Smooth muscle cell (in vitro differentiated cells): Measurements from ENCODE around the gene LPAR3. TPM values are rescaled to one million over a fixed set of nuclear protein-coding genes. Genes with fewer than 3 reads are reported as not detected.

Experiments
- DNase-seq: peaks from one replicate; lab custom pipeline; 2025; ENCODE audit not compliant: unreplicated experiment; lab: John Stamatoyannopoulos, UW
- H2AFZ ChIP-seq: fragments of 200-600 bp; sonication (generic); 2 replicates; pipeline ENCODE4 v1.6.0; 2016; ENCODE audit warnings: antibody characterized with exemption, low read depth, mild to moderate bottlenecking
- H3F3A ChIP-seq: fragments of 200-600 bp; sonication (generic); 2 replicates; pipeline ENCODE4 v1.6.0; 2017; ENCODE audit warnings: antibody characterized with exemption, low read depth
- H3K27ac ChIP-seq: fragments of 200-600 bp; sonication (generic); 2 replicates; pipeline ENCODE4 v1.5.1; 2016; ENCODE audit warnings: low read depth, mild to moderate bottlenecking
- H3K27me3 ChIP-seq: fragments of 200-600 bp; sonication (generic); 2 replicates; pipeline ENCODE4 v1.6.1; 2016; ENCODE audit warnings: low read depth, mild to moderate bottlenecking
- H3K36me3 ChIP-seq: fragments of 200-600 bp; sonication (generic); 2 replicates; pipeline ENCODE4 v1.5.1; 2016; ENCODE audit warnings: low read depth
- H3K4me1 ChIP-seq: fragments of 200-600 bp; sonication (generic); 2 replicates; pipeline ENCODE4 v1.5.1; 2016; ENCODE audit warnings: low read depth
- H3K4me2 ChIP-seq: fragments of 200-600 bp; sonication (generic); 2 replicates; pipeline ENCODE4 v1.6.0; 2016; ENCODE audit warnings: mild to moderate bottlenecking
- H3K4me3 ChIP-seq: fragments of 200-600 bp; sonication (generic); 2 replicates; pipeline ENCODE4 v1.5.1; 2016; ENCODE audit warnings: mild to moderate bottlenecking
- H3K79me2 ChIP-seq: fragments of 200-600 bp; sonication (generic); 2 replicates; pipeline ENCODE4 v1.6.0; 2016; ENCODE audit warnings: low read depth, mild to moderate bottlenecking
- H3K9ac ChIP-seq: fragments of 200-600 bp; sonication (generic); 2 replicates; pipeline ENCODE4 v1.6.0; 2016; ENCODE audit warnings: low read depth
- H3K9me3 ChIP-seq: fragments of 200-600 bp; sonication (generic); replicated peaks from 2 replicates; pipeline ENCODE4 v1.5.1; 2016; ENCODE audit warnings: low read depth
- H4K20me1 ChIP-seq: fragments of 200-600 bp; sonication (generic); 2 replicates; pipeline ENCODE4 v1.6.0; 2016; ENCODE audit warnings: low read depth
- CTCF ChIP-seq: fragments of 200-600 bp; sonication (generic); IDR thresholded peaks from 2 replicates; pipeline ENCODE4 v1.5.1; 2017; ENCODE audit warnings: borderline replicate concordance, mild to moderate bottlenecking, antibody characterized with exemption; ENCODE audit not compliant: insufficient read depth, poor library complexity, severe bottlenecking
- WGBS: methylation state at CpG from one replicate; pipeline ENCODE4 v1.1.7; 2016; ENCODE audit warnings: low lambda C conversion rate; 5-methylcytosine and 5-hydroxymethylcytosine counted together
- polyA plus RNA-seq: library from polyadenylated mRNA; unstranded; fragments of >200 nt; fragmentation: Nextera tagmentation; extraction: Ambion mirVana; gene quantifications from 2 replicates; pipeline ENCODE4 v1.2.1, GENCODE V29; 2016
- total RNA-seq: library from RNA; depleted of rRNA; stranded (reverse); fragments of >200 nt; gene quantifications from 2 replicates; pipeline ENCODE4 v1.2.3, GENCODE V29; 2014

The LPAR3 gene
- total and polyA plus RNA-seq, 2 experiments from 2014 or later = 0.78 to 0.94 TPM

GRCh38 chr1:84885469-84885868, 7.5 kb downstream of the LPAR3 start:
- 70% methylated on average over 2 of the region's 2 CpGs for WGBS
- Histone ChIP-seq H3K4me1 (peaks cover 7% of the 10 kb centered on the region), H3K27me3 (peaks cover 2% of the 10 kb centered on the region), H3K9ac (no peak overlapping the region), H2AFZ (no peak overlapping the region), H3K27ac (no peak overlapping the region), H3K4me3 (no peak overlapping the region), H3K9me3 (no peaks in the 10 kb centered on the region), H3K79me2 (no peaks in the 10 kb centered on the region), H4K20me1 (no peaks in the 10 kb centered on the region), H3K36me3 (no peaks in the 10 kb centered on the region), H3F3A (no peaks in the 10 kb centered on the region), H3K4me2 (no peak overlapping the region)
- DNase-seq = no peak
- TF ChIP-seq CTCF = no peak

GRCh38 chr1:84884671-84885389, 8.2 kb downstream of the LPAR3 start:
- H3F3A ChIP-seq = no peaks in the 10 kb centered on the region
- H3K9ac ChIP-seq = no peak overlapping the region
- TF ChIP-seq CTCF = no peak
- H3K36me3 ChIP-seq = no peaks in the 10 kb centered on the region
- H3K27me3 ChIP-seq = no peaks in the 10 kb centered on the region
- no peaks in the 10 kb centered on the region for H4K20me1 ChIP-seq
- no peak overlapping the region for H3K4me3 ChIP-seq
- H3K79me2 ChIP-seq = no peaks in the 10 kb centered on the region
- no peaks in the 10 kb centered on the region for H3K9me3 ChIP-seq
- H3K4me1 ChIP-seq = peaks cover 7% of the 10 kb centered on the region
- no peak overlapping the region for H3K4me2 ChIP-seq
- H3K27ac ChIP-seq = no peak overlapping the region
- 57% methylated on average over 7 of the region's 7 CpGs for WGBS
- H2AFZ ChIP-seq = no peak overlapping the region
- DNase-seq = no peak

GRCh38 chr1:84883286-84883685, 9.7 kb downstream of the LPAR3 start:
- Histone ChIP-seq H3K27me3 (no peaks in the 10 kb centered on the region), H3K79me2 (no peaks in the 10 kb centered on the region), H3F3A (no peaks in the 10 kb centered on the region), H3K4me3 (no peak overlapping the region), H3K27ac (peak overlapping the region; percentile 43), H4K20me1 (no peaks in the 10 kb centered on the region), H2AFZ (no peak overlapping the region), H3K4me2 (peak overlapping the region; percentile 16), H3K9me3 (no peaks in the 10 kb centered on the region), H3K36me3 (no peaks in the 10 kb centered on the region), H3K4me1 (peaks cover 7% of the 10 kb centered on the region), H3K9ac (no peak overlapping the region)
- DNase-seq = no peak
- no peak for TF ChIP-seq CTCF

- Histone ChIP-seq H3K4me3 (no peak overlapping the region), H3K9ac (no peak overlapping the region), H3K4me1 (no peaks in the 10 kb centered on the region), H3K36me3 (no peaks in the 10 kb centered on the region), H3K27ac (no peak overlapping the region), H3K79me2 (no peaks in the 10 kb centered on the region), H3K27me3 (no peaks in the 10 kb centered on the region), H3F3A (no peaks in the 10 kb centered on the region), H4K20me1 (no peaks in the 10 kb centered on the region), H3K4me2 (no peak overlapping the region), H2AFZ (no peak overlapping the region), H3K9me3 (no peaks in the 10 kb centered on the region)
- whole genome bisulfite sequencing = 81% methylated on average over 4 of the region's 4 CpGs
- no peak for TF ChIP-seq CTCF
- no peak for DNase-seq
Measured at GRCh38 chr1:84877592-84877991, 15.4 kb downstream of the LPAR3 start.
